NCI-H1694 (cell line): Measurements from ENCODE around the gene AFAP1.
A peak's percentile ranks its signal among the peaks of the same experiment; 100 is the strongest.

Experiments
- DNase-seq: peaks from one replicate; lab custom pipeline; 2025; lab: John Stamatoyannopoulos, UW

The AFAP1 gene

GRCh38 chr4:7820031-7820818, 119.4 kb downstream of the AFAP1 start:
- no peak for DNase-seq

- DNase-seq = no peak
Measured at GRCh38 chr4:7819446-7819845, 120.2 kb downstream of the AFAP1 start.

GRCh38 chr4:7818399-7818911, 121.2 kb downstream of the AFAP1 start:
- DNase-seq = peak; percentile 94

GRCh38 chr4:7817877-7818398, 121.7 kb downstream of the AFAP1 start:
- DNase-seq = no peak

GRCh38 chr4:7816771-7817170, 122.9 kb downstream of the AFAP1 start:
- no peak for DNase-seq

- no peak for DNase-seq
Measured at GRCh38 chr4:7815981-7816380, 123.7 kb downstream of the AFAP1 start.

GRCh38 chr4:7815562-7815961, 124.1 kb downstream of the AFAP1 start:
- DNase-seq = peak; percentile 19

- DNase-seq = no peak
Measured at GRCh38 chr4:7814451-7814850, 125.2 kb downstream of the AFAP1 start.

GRCh38 chr4:7813674-7814073, 126.0 kb downstream of the AFAP1 start:
- DNase-seq = no peak

GRCh38 chr4:7812921-7813320, 126.7 kb downstream of the AFAP1 start:
- no peak for DNase-seq

GRCh38 chr4:7812231-7812857, 127.3 kb downstream of the AFAP1 start:
- DNase-seq = no peak

- no peak for DNase-seq
Measured at GRCh38 chr4:7811536-7812191, 128.0 kb downstream of the AFAP1 start.

- no peak for DNase-seq
Measured at GRCh38 chr4:7810783-7811535, 128.7 kb downstream of the AFAP1 start.

GRCh38 chr4:7808752-7809151, 130.9 kb downstream of the AFAP1 start:
- no peak for DNase-seq

GRCh38 chr4:7808181-7808580, 131.5 kb downstream of the AFAP1 start:
- no peak for DNase-seq

GRCh38 chr4:7807351-7807921, 132.2 kb downstream of the AFAP1 start:
- no peak for DNase-seq

- no peak for DNase-seq
Measured at GRCh38 chr4:7806338-7807090, 133.1 kb downstream of the AFAP1 start.

GRCh38 chr4:7805533-7806337, 133.9 kb downstream of the AFAP1 start:
- no peak for DNase-seq

GRCh38 chr4:7804756-7805385, 134.8 kb downstream of the AFAP1 start:
- DNase-seq = no peak
